Measurements from ENCODE around the gene MAP2K5.

GRCh38 chr15:67784856-67785430, 242.4 kb downstream of the MAP2K5 start:
- no peak for TF ChIP-seq CTCF (IDR thresholded peaks at IDR 0.05)
- no peak for TF ChIP-seq POLR2A (IDR thresholded peaks at IDR 0.05)

All from uterus (tissue), 2 donors.